Measurements from ENCODE around the gene BCKDK. TPM values are rescaled to one million over a fixed set of nuclear protein-coding genes. Genes with fewer than 3 reads are reported as not detected.

The BCKDK gene
- total and polyA plus RNA-seq, 2 of the 8 experiments (the other 6 are each of a cell fraction or from before 2014, with no cell fraction given): 49.6 to 77.1 TPM

GRCh38 chr16:31088459-31089183, 19.6 kb upstream of the BCKDK start, which contains the start of gene PRSS53 (continued):
- TF ChIP-seq CTBP2 (IDR thresholded peaks at IDR 0.05; ENCODE audit: borderline replicate concordance, insufficient read depth, insufficient read length, low read length) (no peak), RXRA (IDR thresholded peaks at IDR 0.05; ENCODE audit: insufficient read depth, low read depth, low read length) (no peak), SIX5 (IDR thresholded peaks at IDR 0.05; ENCODE audit: low read depth, low read length) (no peak), GABPA (IDR thresholded peaks at IDR 0.05; ENCODE audit: borderline replicate concordance, insufficient read depth, low read length) (no peak), SP1 (IDR thresholded peaks at IDR 0.05; ENCODE audit: low read depth, low read length) (no peak), EP300 (IDR thresholded peaks at IDR 0.05; ENCODE audit: borderline replicate concordance in 1 of 2, low read depth in 2 of 2, low read length in 2 of 2) (no peak), EZH2 (IDR thresholded peaks at IDR 0.05; ENCODE audit: low read depth, low read length, severe bottlenecking) (no peak)
